H1 (cell line): ENCODE measurements around the gene BARHL2. TPM values are rescaled to one million over a fixed set of nuclear protein-coding genes. Genes with fewer than 3 reads are reported as not detected.

ENCODE experiments used
- CTCF ChIA-PET: fragments of 300-600 bp; sonication (Branson Sonifier 250); formaldehyde crosslinking; loops from one replicate; lab custom pipeline; 2021; ENCODE audit not compliant: partially characterized antibody; lab: Charles Lee
- POLR2A ChIA-PET: fragments of 300-600 bp; sonication (Branson Sonifier 250); formaldehyde crosslinking; loops from one replicate; lab custom pipeline; 2021; ENCODE audit warnings: inconsistent platforms; ENCODE audit not compliant: partially characterized antibody; lab: Charles Lee
- DNase-seq, 2 experiments: peaks; one replicate each; pipeline versions ENCODE4 v3.0.0 to v3.0.0-alpha.2; 2010 to 2022; ENCODE audit warnings: low spot score in 2 of 2, low read depth in 1 of 2, mixed read lengths in 1 of 2
- FAIRE-seq: peaks from 2 replicates; lab custom pipeline; 2011; peaks lifted over from hg19 to GRCh38; lab: Jason Lieb, UNC
- H2AFZ ChIP-seq: 2 replicates; pipeline ENCODE4 v1.8.1; 2012; ENCODE audit warnings: low read length, inconsistent platforms
- H2AK5ac ChIP-seq: 2 replicates; pipeline ENCODE4 v1.6.1; 2013; ENCODE audit warnings: low read depth, low read length
- H2BK120ac ChIP-seq: replicated peaks from 2 replicates; pipeline ENCODE3; 2013; ENCODE audit warnings: low read depth, low read length, inconsistent platforms
- H2BK12ac ChIP-seq: 2 replicates; pipeline ENCODE4 v1.6.1; 2013; ENCODE audit warnings: low read depth, low read length
- H2BK15ac ChIP-seq: 2 replicates; pipeline ENCODE4 v1.6.1; 2013; ENCODE audit warnings: low read length
- H2BK20ac ChIP-seq: 2 replicates; pipeline ENCODE4 v1.6.1; 2013; ENCODE audit warnings: low read length
- H2BK5ac ChIP-seq: 2 replicates; pipeline ENCODE4 v1.6.1; 2013; ENCODE audit warnings: low read depth, low read length
- H3K14ac ChIP-seq: 2 replicates; pipeline ENCODE4 v1.6.1; 2013; ENCODE audit warnings: inconsistent platforms; ENCODE audit not compliant: insufficient read length
- H3K18ac ChIP-seq: 2 replicates; pipeline ENCODE4 v1.6.1; 2013; ENCODE audit warnings: low read length; ENCODE audit errors: extremely low read depth
- H3K23ac ChIP-seq: 2 replicates; pipeline ENCODE4 v1.6.1; 2013; ENCODE audit warnings: inconsistent platforms; ENCODE audit not compliant: insufficient read length
- H3K23me2 ChIP-seq: 2 replicates; pipeline ENCODE4 v1.6.1; 2013; ENCODE audit warnings: low read depth, low read length
- H3K27ac ChIP-seq: 2 replicates; pipeline ENCODE4 v1.6.1; 2011; ENCODE audit warnings: low read depth, low read length, inconsistent platforms
- H3K27me3 ChIP-seq, 4 experiments: replicated peaks in 1 of 4; 1 replicate in 1 of 4; 2 replicates in 3 of 4; pipeline versions ENCODE4 v1.6.1 to v1.8.1; 2011 to 2013; ENCODE audit warnings: low read length in 3 of 4, mild to moderate bottlenecking in 3 of 4, inconsistent platforms in 2 of 4, mixed read lengths in 2 of 4, moderate library complexity in 1 of 4; ENCODE audit not compliant: control insufficient read depth in 3 of 4, insufficient read depth in 3 of 4; ENCODE audit errors: extremely low read depth in 1 of 4
- H3K36me3 ChIP-seq, 4 experiments: 2 replicates each; pipeline versions ENCODE4 v1.6.1 to v1.8.1; 2011 to 2013; ENCODE audit warnings: mild to moderate bottlenecking in 4 of 4, low read length in 3 of 4, moderate library complexity in 2 of 4, control low read depth in 1 of 4, inconsistent platforms in 1 of 4; ENCODE audit not compliant: insufficient read depth in 4 of 4, control insufficient read depth in 2 of 4
- H3K4ac ChIP-seq: replicated peaks from 2 replicates; pipeline ENCODE3; 2013; ENCODE audit warnings: low read length, low read depth, mixed read lengths, inconsistent platforms; ENCODE audit not compliant: insufficient read length
- H3K4me1 ChIP-seq, 4 experiments: replicated peaks in 1 of 4; 1 replicate in 1 of 4; 2 replicates in 3 of 4; pipeline versions ENCODE4 v1.6.1 to v1.8.1; 2011 to 2013; ENCODE audit warnings: low read length in 3 of 4, inconsistent platforms in 2 of 4, mixed read lengths in 1 of 4; ENCODE audit not compliant: insufficient read depth in 4 of 4, control insufficient read depth in 3 of 4
- H3K4me2 ChIP-seq, 2 experiments: 2 replicates each; pipeline versions ENCODE4 v1.6.1 to v1.8.1; 2011 to 2013; ENCODE audit warnings: low read depth in 2 of 2, low read length in 2 of 2, control low read depth in 1 of 2, inconsistent platforms in 1 of 2, mild to moderate bottlenecking in 1 of 2; ENCODE audit not compliant: insufficient read depth in 1 of 2
- H3K4me3 ChIP-seq, 4 experiments: fragments of 200-600, 300-600 bp in 1 of 4; sonication (generic), shearing (Covaris generic), sonication (Bioruptor Twin) in 1 of 4; 2 replicates each; pipeline versions ENCODE4 v1.5.1 to v1.8.1; 2011 to 2016; ENCODE audit warnings: low read length in 4 of 4, low read depth in 3 of 4, control low read depth in 2 of 4, inconsistent platforms in 2 of 4, mild to moderate bottlenecking in 2 of 4, mixed read lengths in 1 of 4, moderate library complexity in 1 of 4; ENCODE audit not compliant: insufficient read depth in 2 of 4; ENCODE audit errors: extremely low read depth in 1 of 4
- H3K56ac ChIP-seq: replicated peaks from 2 replicates; pipeline ENCODE3; 2013; ENCODE audit warnings: low read depth, mild to moderate bottlenecking, mixed read lengths, low read length, inconsistent platforms; ENCODE audit not compliant: insufficient read length
- H3K79me1 ChIP-seq: 2 replicates; pipeline ENCODE4 v1.6.1; 2013; ENCODE audit warnings: low read depth, low read length, control low read depth
- H3K79me2 ChIP-seq, 2 experiments: 2 replicates each; pipeline versions ENCODE4 v1.6.1 to v1.8.1; 2012 to 2013; ENCODE audit warnings: low read length in 2 of 2, mild to moderate bottlenecking in 2 of 2, inconsistent platforms in 1 of 2; ENCODE audit not compliant: insufficient read depth in 2 of 2, control insufficient read depth in 1 of 2
- H3K9ac ChIP-seq, 4 experiments: replicated peaks in 1 of 4; 1 replicate in 1 of 4; 2 replicates in 3 of 4; pipeline versions ENCODE4 v1.6.1 to v1.8.1; 2011 to 2013; ENCODE audit warnings: low read depth in 3 of 4, low read length in 3 of 4, control low read depth in 2 of 4, mild to moderate bottlenecking in 2 of 4, moderate library complexity in 2 of 4, inconsistent platforms in 1 of 4; ENCODE audit errors: extremely low read depth in 1 of 4
- H3K9me3 ChIP-seq, 2 experiments: 2 replicates each; pipeline versions ENCODE4 v1.6.1 to v1.8.1; 2012 to 2013; ENCODE audit warnings: mild to moderate bottlenecking in 2 of 2, moderate library complexity in 2 of 2, control low read depth in 1 of 2, inconsistent platforms in 1 of 2, low read depth in 1 of 2, low read length in 1 of 2, mixed read lengths in 1 of 2; ENCODE audit not compliant: insufficient read depth in 2 of 2
- H4K20me1 ChIP-seq, 2 experiments: replicated peaks in 1 of 2; 2 replicates each; pipeline versions ENCODE3 to v1.8.1; 2011 to 2013; ENCODE audit warnings: inconsistent platforms in 2 of 2, low read length in 2 of 2, mild to moderate bottlenecking in 1 of 2; ENCODE audit not compliant: insufficient read depth in 2 of 2, control insufficient read depth in 1 of 2
- H4K5ac ChIP-seq: 2 replicates; pipeline ENCODE4 v1.6.1; 2013; ENCODE audit warnings: low read length, low read depth, mixed read lengths, inconsistent platforms; ENCODE audit not compliant: insufficient read length
- H4K8ac ChIP-seq: 2 replicates; pipeline ENCODE4 v1.8.0; 2013; ENCODE audit warnings: mild to moderate bottlenecking, moderate library complexity, low read length, inconsistent platforms; ENCODE audit not compliant: insufficient read depth; ENCODE audit errors: extremely low read depth
- H4K91ac ChIP-seq: replicated peaks from 2 replicates; pipeline ENCODE3; 2013; ENCODE audit warnings: low read length, mixed read lengths, inconsistent platforms; ENCODE audit not compliant: insufficient read length
- CBX8 ChIP-seq: fragments of 300-800, 300-1000 bp; sonication (generic); IDR thresholded peaks from 2 replicates; pipeline ENCODE4 v1.7.1; 2016; ENCODE audit warnings: low read depth, low read length, borderline replicate concordance
- EGR1 ChIP-seq: IDR thresholded peaks from 2 replicates; pipeline ENCODE4 v1.6.1; 2011; ENCODE audit warnings: low read depth, low read length, borderline replicate concordance
- KDM1A ChIP-seq: fragments of 200-600, 300-600 bp; sonication (generic); IDR thresholded peaks from 2 replicates; pipeline ENCODE4 v1.7.1; 2016; ENCODE audit warnings: mild to moderate bottlenecking, low read length, borderline replicate concordance
- NRF1 ChIP-seq: IDR thresholded peaks from 2 replicates; pipeline ENCODE4 v1.6.1; 2011; ENCODE audit warnings: mild to moderate bottlenecking, low read depth, low read length, improper control_type of control experiment
- PHF8 ChIP-seq: fragments of 200-600 bp; sonication (generic); conservative IDR thresholded peaks from 2 replicates; pipeline ENCODE4 v1.7.1; 2012; ENCODE audit warnings: low read depth, mild to moderate bottlenecking, inconsistent platforms, low read length, moderate library complexity
- RNF2 ChIP-seq: fragments of 200-900, 300-1000 bp; sonication (generic); IDR thresholded peaks from 2 replicates; pipeline ENCODE4 v1.7.1; 2016; ENCODE audit warnings: borderline replicate concordance, low read depth, mild to moderate bottlenecking, antibody characterized with exemption, low read length; ENCODE audit not compliant: poor library complexity, severe bottlenecking; ENCODE audit errors: missing control alignments
- RXRA ChIP-seq: IDR thresholded peaks from 2 replicates; pipeline ENCODE4 v1.6.1; 2011; ENCODE audit warnings: low read depth, mild to moderate bottlenecking, low read length, moderate library complexity; ENCODE audit not compliant: insufficient read depth
- TCF12 ChIP-seq: IDR thresholded peaks from 2 replicates; pipeline ENCODE4 v1.6.1; 2011; ENCODE audit warnings: low read depth, mild to moderate bottlenecking, low read length
- YY1 ChIP-seq: IDR thresholded peaks from 2 replicates; pipeline ENCODE4 v1.6.1; 2011; ENCODE audit warnings: low read depth, mild to moderate bottlenecking, low read length
- WGBS, 2 experiments: shearing (Covaris generic) in 1 of 2; methylation state at CpG; one replicate each; pipeline versions ENCODE4 v1.1.6 to v1.1.7; 2013 to 2015; ENCODE audit warnings: low lambda C conversion rate in 2 of 2, mixed read lengths in 2 of 2, inconsistent platforms in 1 of 2, low coverage in 1 of 2, missing lambda C conversion rate in 1 of 2; ENCODE audit not compliant: insufficient replicate concordance in 2 of 2, insufficient coverage in 1 of 2, insufficient read length in 1 of 2; ENCODE audit errors: extremely low coverage in 1 of 2, missing lambda C conversion rate in 1 of 2; 5-methylcytosine and 5-hydroxymethylcytosine counted together
- polyA plus RNA-seq, 7 experiments: library from polyadenylated mRNA; depleted of rRNA in 3 of 7; stranded (reverse) in 5 of 7; unstranded in 2 of 7; fragments of >200 nt in 5 of 7; fragments of 200-250 nt in 2 of 7; gene quantifications; 1 replicate in 5 of 7; 2 replicates in 1 of 7; 4 replicates in 1 of 7; pipeline versions ENCODE4 v1.2.1 to v1.2.3, GENCODE V29; 2011 to 2013; ENCODE audit warnings: missing spikeins in 2 of 7, mixed read lengths in 2 of 7
- total RNA-seq: library from RNA; stranded (reverse); fragmentation: NEBNext Ultra II Directional; extraction: Animal tissue kit (Norgen Biotek cat#: 25700); gene quantifications from 2 replicates; pipeline ENCODE4 v1.2.1, GENCODE V29; 2021
- TF ChIP-seq, protein P1 (sequence below), 3 experiments: IDR thresholded peaks; 1 replicate in 2 of 3; 2 replicates in 1 of 3; pipeline versions ENCODE4 v1.5.1 to v1.6.1; 2011; ENCODE audit warnings: low read length in 3 of 3, mild to moderate bottlenecking in 3 of 3, inconsistent platforms in 2 of 3, low read depth in 1 of 3, moderate library complexity in 1 of 3; ENCODE audit not compliant: insufficient read depth in 1 of 3; ENCODE audit errors: control extremely low read depth in 1 of 3

The BARHL2 gene
- total and polyA plus RNA-seq, 2 of the 8 experiments (the other 6 are each of a cell fraction or from before 2014, with no cell fraction given) = 0.15 TPM; not detected in 1

- ChIA-PET CTCF (interaction anchor here (0.6 to 8.7 kb wide), 8 partner anchors 7 to 517 kb away, joined by 3 to 122 read pairs (median 4); no protein-coding TSS in a partner anchor), POLR2A (interaction anchor here (3.3 kb wide), 1 partner anchor 11 kb away, joined by 18 read pairs; no protein-coding TSS in a partner anchor)
- no peak overlapping the region for H3K4me3 ChIP-seq
- peaks cover 19 to 31% of the 10 kb centered on the region in 2 experiments for H4K20me1 ChIP-seq
- peaks cover 90 to 99% (median 96%) of the 10 kb centered on the region in 4 experiments for H3K27me3 ChIP-seq
- H3K56ac ChIP-seq = no peak overlapping the region
- H3K79me2 ChIP-seq = no peaks in the 10 kb centered on the region
- H3K23me2 ChIP-seq = peaks cover 8% of the 10 kb centered on the region; the same call in 1 of the 2 replicates
- H4K8ac ChIP-seq = no peak overlapping the region
- no peak overlapping the region for H2BK120ac ChIP-seq
- H2BK12ac ChIP-seq = no peak overlapping the region
- H2AFZ ChIP-seq = no peak overlapping the region
- peaks cover 0 to 3% (median 0%) of the 10 kb centered on the region in 4 experiments; a peak in 1 of 8 replicates for H3K36me3 ChIP-seq
- 17% methylated on average over 5 of the region's 5 CpGs; no CpG with 5 or more reads in 1 of the 2 experiments for WGBS, 2 experiments
- H2AK5ac ChIP-seq = no peak overlapping the region
- FAIRE-seq (no peak), DNase-seq (no peak)
- no peak overlapping the region; a peak in 1 of 4 replicates for H3K4me2 ChIP-seq
- no peaks in the 10 kb centered on the region for H3K9me3 ChIP-seq
- H2BK20ac ChIP-seq = no peak overlapping the region
- no peak overlapping the region for H2BK5ac ChIP-seq
- peaks cover 16 to 57% (median 31%) of the 10 kb centered on the region in 4 experiments for H3K4me1 ChIP-seq
- H3K79me1 ChIP-seq = no peaks in the 10 kb centered on the region
- no peak overlapping the region for H3K4ac ChIP-seq
- no peak overlapping the region for H3K27ac ChIP-seq
- H4K91ac ChIP-seq = no peak overlapping the region
- no peak overlapping the region for H3K18ac ChIP-seq
- H3K23ac ChIP-seq = no peak overlapping the region
- no peak overlapping the region for H3K14ac ChIP-seq
- no peak overlapping the region for H2BK15ac ChIP-seq
- no peak overlapping the region for H4K5ac ChIP-seq
- H3K9ac ChIP-seq = no peak overlapping the region
- TF ChIP-seq PHF8 (no peak), RXRA (no peak), YY1 (no peak), RNF2 (peak; percentile 60), TCF12 (no peak), EGR1 (no peak), NRF1 (no peak), CBX8 (0 out of 2 replicates have a peak, but pooled peaks have one; percentile 32), KDM1A (no peak)
- TF ChIP-seq, protein P1, sequence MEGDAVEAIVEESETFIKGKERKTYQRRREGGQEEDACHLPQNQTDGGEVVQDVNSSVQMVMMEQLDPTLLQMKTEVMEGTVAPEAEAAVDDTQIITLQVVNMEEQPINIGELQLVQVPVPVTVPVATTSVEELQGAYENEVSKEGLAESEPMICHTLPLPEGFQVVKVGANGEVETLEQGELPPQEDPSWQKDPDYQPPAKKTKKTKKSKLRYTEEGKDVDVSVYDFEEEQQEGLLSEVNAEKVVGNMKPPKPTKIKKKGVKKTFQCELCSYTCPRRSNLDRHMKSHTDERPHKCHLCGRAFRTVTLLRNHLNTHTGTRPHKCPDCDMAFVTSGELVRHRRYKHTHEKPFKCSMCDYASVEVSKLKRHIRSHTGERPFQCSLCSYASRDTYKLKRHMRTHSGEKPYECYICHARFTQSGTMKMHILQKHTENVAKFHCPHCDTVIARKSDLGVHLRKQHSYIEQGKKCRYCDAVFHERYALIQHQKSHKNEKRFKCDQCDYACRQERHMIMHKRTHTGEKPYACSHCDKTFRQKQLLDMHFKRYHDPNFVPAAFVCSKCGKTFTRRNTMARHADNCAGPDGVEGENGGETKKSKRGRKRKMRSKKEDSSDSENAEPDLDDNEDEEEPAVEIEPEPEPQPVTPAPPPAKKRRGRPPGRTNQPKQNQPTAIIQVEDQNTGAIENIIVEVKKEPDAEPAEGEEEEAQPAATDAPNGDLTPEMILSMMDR (IDR thresholded peaks at IDR 0.05; ENCODE audit: control extremely low read depth in 1 of 3, insufficient read depth in 1 of 3, low read depth in 1 of 3, low read length in 3 of 3) = no peak
Measured at GRCh38 chr1:90715309-90715708, 1.8 kb downstream of the BARHL2 start.
